Measurements from ENCODE around the gene SLC25A52.

SLC25A52 gene

DNA sequence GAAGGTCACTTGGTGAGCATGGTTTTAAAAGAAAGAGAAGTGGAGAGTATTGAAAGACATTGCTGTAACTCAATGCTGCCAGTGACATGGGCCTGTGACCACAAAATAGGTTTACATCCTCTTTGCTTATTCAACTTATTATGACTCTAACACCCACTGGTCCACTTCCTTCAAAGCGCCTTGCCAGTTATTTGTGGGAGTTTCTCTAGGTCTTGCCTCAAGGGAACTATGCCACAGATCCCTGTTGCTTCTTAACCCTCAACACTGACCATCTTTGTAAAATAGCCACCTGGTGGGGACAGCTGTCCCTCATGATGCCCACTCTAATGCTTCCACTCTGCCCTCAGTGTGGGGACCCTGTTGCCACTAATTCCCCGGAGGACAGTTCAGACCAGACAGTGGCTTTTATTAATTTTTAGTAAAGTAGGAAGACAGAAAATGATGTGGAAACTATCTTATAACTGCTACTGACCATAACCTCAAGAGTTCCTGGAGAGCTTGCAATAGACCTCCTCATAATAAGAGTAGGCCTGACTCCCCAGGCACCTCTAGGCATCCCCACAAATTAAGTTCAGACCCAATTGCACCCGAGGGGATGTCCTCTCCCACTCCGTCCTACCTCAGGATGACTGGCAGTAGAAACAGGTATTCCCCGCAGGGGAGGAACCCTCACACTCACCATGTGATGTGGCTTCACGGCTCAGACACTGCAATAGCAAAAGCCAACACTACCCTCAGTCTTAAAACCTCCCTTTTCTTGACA is 31.3 kb upstream of the SLC25A52 start:
- DNase-seq (ENCODE audit: low read depth): peak; percentile 65
- TF ChIP-seq, protein P1, sequence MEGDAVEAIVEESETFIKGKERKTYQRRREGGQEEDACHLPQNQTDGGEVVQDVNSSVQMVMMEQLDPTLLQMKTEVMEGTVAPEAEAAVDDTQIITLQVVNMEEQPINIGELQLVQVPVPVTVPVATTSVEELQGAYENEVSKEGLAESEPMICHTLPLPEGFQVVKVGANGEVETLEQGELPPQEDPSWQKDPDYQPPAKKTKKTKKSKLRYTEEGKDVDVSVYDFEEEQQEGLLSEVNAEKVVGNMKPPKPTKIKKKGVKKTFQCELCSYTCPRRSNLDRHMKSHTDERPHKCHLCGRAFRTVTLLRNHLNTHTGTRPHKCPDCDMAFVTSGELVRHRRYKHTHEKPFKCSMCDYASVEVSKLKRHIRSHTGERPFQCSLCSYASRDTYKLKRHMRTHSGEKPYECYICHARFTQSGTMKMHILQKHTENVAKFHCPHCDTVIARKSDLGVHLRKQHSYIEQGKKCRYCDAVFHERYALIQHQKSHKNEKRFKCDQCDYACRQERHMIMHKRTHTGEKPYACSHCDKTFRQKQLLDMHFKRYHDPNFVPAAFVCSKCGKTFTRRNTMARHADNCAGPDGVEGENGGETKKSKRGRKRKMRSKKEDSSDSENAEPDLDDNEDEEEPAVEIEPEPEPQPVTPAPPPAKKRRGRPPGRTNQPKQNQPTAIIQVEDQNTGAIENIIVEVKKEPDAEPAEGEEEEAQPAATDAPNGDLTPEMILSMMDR (IDR thresholded peaks at IDR 0.05; ENCODE audit: low read depth, low read length, missing control alignments): no peak
- H3K4me3 ChIP-seq (ENCODE audit: low read depth, low read length): no peak overlapping the region

DNA sequence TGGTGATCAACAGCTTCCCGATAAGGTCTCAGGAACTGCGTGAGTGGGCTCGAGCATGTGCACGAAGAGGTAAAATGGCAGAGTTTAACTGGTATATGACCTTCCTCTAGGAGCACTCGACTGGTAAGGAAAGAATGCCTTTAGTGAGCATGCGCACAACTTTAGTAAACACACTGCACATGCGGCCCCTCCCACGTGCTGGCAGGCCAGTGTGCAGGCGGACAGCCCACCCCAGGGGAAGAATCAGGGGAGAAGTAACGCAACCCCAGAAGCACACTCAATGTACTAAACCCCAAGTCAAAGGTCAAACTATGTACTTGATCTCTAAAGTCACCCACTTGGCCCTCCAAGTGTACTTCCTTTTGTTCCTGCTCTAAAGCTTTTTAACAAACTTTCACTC is 28.7 kb upstream of the SLC25A52 start:
- TF ChIP-seq, protein P1 (IDR thresholded peaks at IDR 0.05; ENCODE audit: low read depth, low read length, missing control alignments): no peak
- DNase-seq (ENCODE audit: low read depth): no peak
- H3K4me3 ChIP-seq (ENCODE audit: low read depth, low read length): no peak overlapping the region

DNA sequence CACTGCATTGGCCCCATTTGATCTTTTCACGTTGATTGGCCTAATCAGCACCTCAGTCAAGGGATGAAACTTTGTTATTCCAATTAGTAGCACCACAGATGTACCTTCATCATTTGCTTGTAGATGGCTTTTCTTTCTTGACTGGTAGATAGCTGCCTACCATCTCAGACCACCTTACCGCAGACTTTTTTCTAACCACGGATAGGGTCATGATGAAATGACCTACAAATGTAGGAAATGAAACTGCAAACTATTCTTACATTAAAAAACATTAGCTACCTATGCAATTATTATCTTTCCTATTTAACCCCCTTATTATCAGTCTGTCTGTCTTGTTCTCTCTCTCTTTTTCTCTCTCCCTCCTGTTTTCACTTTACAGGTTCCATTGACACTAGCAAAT is 22.4 kb upstream of the SLC25A52 start:
- TF ChIP-seq, protein P1 (IDR thresholded peaks at IDR 0.05; ENCODE audit: low read depth, low read length, missing control alignments): no peak
- no peak overlapping the region for H3K4me3 ChIP-seq (ENCODE audit: low read depth, low read length)
- no peak for DNase-seq (ENCODE audit: low read depth)

DNA sequence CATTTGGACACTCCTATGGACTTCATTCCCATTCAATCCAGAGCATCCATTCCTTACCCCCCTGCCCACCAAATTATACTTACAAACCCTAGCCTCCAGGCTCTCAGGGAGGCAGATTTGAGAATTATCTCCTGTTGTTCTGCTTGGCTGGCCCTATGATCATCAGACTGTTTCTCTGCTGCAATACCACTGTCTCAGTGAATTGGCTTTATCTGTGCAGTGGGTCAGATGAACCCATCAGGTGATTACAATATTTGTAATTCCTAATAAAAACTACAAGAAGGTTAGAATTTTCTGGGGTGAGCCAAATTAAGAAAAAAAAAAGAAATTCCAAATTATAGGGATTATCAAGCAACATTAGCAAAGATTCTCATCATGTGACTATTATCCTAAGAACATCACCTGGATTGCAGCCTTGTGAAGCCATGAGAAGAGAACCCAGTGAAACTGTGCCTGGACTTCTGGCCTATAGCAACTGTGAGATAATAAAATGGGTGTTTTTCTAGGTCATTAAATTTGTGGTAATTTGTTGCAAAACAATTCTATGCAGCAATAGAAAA is 17.8 kb upstream of the SLC25A52 start:
- no peak overlapping the region for H3K4me3 ChIP-seq (ENCODE audit: low read depth, low read length)
- DNase-seq (ENCODE audit: low read depth): no peak

DNA sequence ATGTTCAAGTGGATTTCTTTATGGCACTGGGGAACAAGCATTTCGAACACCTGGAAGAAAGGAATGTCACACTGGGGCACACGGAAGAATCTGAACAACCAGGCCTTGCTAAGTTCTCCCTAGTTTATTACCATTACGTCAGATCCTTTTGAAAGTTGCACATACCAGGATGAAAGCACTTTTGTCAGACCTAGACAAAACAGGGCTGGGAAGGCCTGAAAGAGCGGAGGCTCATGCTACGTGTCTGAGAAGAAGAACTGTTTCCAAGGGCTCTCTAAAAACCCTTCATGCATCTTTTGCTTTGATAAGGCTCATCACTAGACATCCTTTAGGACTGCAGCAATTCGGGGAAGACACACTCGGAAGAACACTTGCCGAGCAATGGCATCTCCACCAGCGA is 15.4 kb upstream of the SLC25A52 start:
- TF ChIP-seq, protein P1 (IDR thresholded peaks at IDR 0.05; ENCODE audit: low read depth, low read length, missing control alignments): no peak
- no peak overlapping the region for H3K4me3 ChIP-seq (ENCODE audit: low read depth, low read length)
- DNase-seq (ENCODE audit: low read depth): no peak

More for the DNA sequence above, 17.8 kb upstream of the SLC25A52 start:
- TF ChIP-seq, protein P1 (IDR thresholded peaks at IDR 0.05; ENCODE audit: low read depth, low read length, missing control alignments): no peak

DNA sequence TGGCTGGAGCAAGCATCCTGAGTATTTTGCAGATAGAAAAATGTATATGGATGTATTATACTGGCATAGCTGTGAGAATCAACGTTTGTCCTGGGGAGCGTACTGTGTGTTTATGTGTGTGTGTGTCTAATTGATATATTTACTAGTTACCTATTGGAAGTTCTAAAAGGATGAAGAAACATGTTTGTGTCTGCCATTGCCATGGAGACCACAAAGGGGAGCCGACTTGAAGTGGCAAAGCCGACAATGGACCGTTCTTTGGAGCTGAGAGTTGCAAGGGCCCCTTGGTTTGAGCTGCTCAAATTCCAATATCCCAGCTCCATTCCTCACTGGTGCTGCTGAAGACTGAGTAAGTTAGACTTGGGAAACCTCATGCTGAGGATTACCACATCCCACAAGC is 14.3 kb upstream of the SLC25A52 start:
- no peak for DNase-seq (ENCODE audit: low read depth)
- no peak overlapping the region for H3K4me3 ChIP-seq (ENCODE audit: low read depth, low read length)
- TF ChIP-seq, protein P1 (IDR thresholded peaks at IDR 0.05; ENCODE audit: low read depth, low read length, missing control alignments): no peak

DNA sequence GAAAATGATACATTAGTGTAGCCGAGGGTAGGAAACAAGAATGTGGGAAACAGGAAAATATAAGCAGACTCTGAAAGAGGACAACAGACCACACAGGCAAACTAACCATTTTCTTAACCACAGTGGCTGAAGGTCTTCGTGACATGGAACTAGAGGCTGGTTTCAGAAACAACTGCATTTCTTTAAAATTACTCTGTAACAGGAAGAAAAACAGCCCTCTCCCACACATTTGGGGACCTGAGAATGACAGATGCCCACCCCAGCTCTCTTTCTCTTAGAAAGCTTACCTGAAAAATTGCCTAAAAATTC is 13.8 kb upstream of the SLC25A52 start:
- H3K4me3 ChIP-seq (ENCODE audit: low read depth, low read length): no peak overlapping the region
- peak; percentile 22 for DNase-seq (ENCODE audit: low read depth)

More for the DNA sequence above, 13.8 kb upstream of the SLC25A52 start:
- TF ChIP-seq, protein P1 (IDR thresholded peaks at IDR 0.05; ENCODE audit: low read depth, low read length, missing control alignments): no peak

Measured in GM12864 (cell line).